AG04450 (cell line): ENCODE measurements around the gene NUB1. TPM values are rescaled to one million over a fixed set of nuclear protein-coding genes. Genes with fewer than 3 reads are reported as not detected.

Source experiments
- CTCF ChIA-PET: fragments of 300-600, 350-600 bp; formaldehyde crosslinking; extraction: SDS; loops from one replicate; lab custom pipeline; 2022; ENCODE audit warnings: antibody characterized with exemption, inconsistent platforms; lab: Charles Lee
- POLR2A ChIA-PET: fragments of 350-600 bp; formaldehyde crosslinking; extraction: SDS; loops from one replicate; lab custom pipeline; 2021; ENCODE audit warnings: antibody characterized with exemption, inconsistent platforms; lab: Yijun Ruan, JAX
- DNase-seq: peaks from one replicate; pipeline ENCODE4 v3.0.0-alpha.2; 2011; ENCODE audit warnings: low read depth, low spot score
- H3K27ac ChIP-seq: one replicate; pipeline ENCODE4 v1.5.1; 2012; ENCODE audit warnings: low read depth, low read length, control low read depth
- H3K27me3 ChIP-seq: one replicate; pipeline ENCODE4 v1.6.0; 2012; ENCODE audit warnings: low read length; ENCODE audit not compliant: control insufficient read depth, insufficient read depth
- H3K4me3 ChIP-seq: 2 replicates; pipeline ENCODE4 v1.5.1; 2011; ENCODE audit warnings: mild to moderate bottlenecking, low read depth, low read length, control low read depth
- H3K9me3 ChIP-seq: 2 replicates; pipeline ENCODE4 v1.5.1; 2012; ENCODE audit warnings: low read length; ENCODE audit not compliant: control insufficient read depth, insufficient read depth
- CTCF ChIP-seq: IDR thresholded peaks from 2 replicates; pipeline ENCODE4 v1.5.1; 2011; ENCODE audit warnings: low read depth, low read length, control low read depth, inconsistent platforms
- polyA plus RNA-seq: library from polyadenylated mRNA; depleted of rRNA; stranded (reverse); fragments of >200 nt; gene quantifications from 2 replicates; pipeline ENCODE4 v1.2.3, GENCODE V29; 2011

Gene NUB1
- polyA plus RNA-seq, 1 experiment = 64.1 TPM

GRCh38 chr7:151416941-151417315, 75.3 kb downstream of the NUB1 start:
- DNase-seq = no peak
- ChIA-PET CTCF (interaction anchor here (1.7 kb wide), 1 partner anchor 102 kb away, joined by 4 read pairs; no protein-coding TSS in a partner anchor), POLR2A (no interaction called here)
- no peak for TF ChIP-seq CTCF
- peaks cover 40% of the 10 kb centered on the region for H3K27me3 ChIP-seq
- H3K4me3 ChIP-seq = no peak overlapping the region
- peaks cover 11% of the 10 kb centered on the region for H3K9me3 ChIP-seq
- no peak overlapping the region for H3K27ac ChIP-seq

- DNase-seq = no peak
- POLR2A ChIA-PET = interaction anchor here (0.6 kb wide), 1 partner anchor 583 kb away, joined by 3 read pairs; no protein-coding TSS in a partner anchor
- CTCF ChIA-PET = interaction anchor here (1.0 kb wide), 1 partner anchor 52 kb away, joined by 3 read pairs; no protein-coding TSS in a partner anchor
These were observed 78.5 kb downstream of the NUB1 start for GRCh38 chr7:151420144-151420543.

GRCh38 chr7:151422212-151422611, 80.6 kb downstream of the NUB1 start:
- no peak for TF ChIP-seq CTCF

More at GRCh38 chr7:151420144-151420543, 78.5 kb downstream of the NUB1 start:
- Histone ChIP-seq H3K27me3 (peaks cover 26% of the 10 kb centered on the region), H3K27ac (no peak overlapping the region), H3K9me3 (peaks cover 13% of the 10 kb centered on the region), H3K4me3 (no peak overlapping the region)
- no peak for TF ChIP-seq CTCF

GRCh38 chr7:151423226-151423625, 81.6 kb downstream of the NUB1 start:
- no peak for DNase-seq
- TF ChIP-seq CTCF = no peak
- Histone ChIP-seq H3K27ac (no peak overlapping the region), H3K27me3 (peaks cover 12% of the 10 kb centered on the region), H3K9me3 (peaks cover 19% of the 10 kb centered on the region), H3K4me3 (no peak overlapping the region)
- ChIA-PET CTCF (no interaction called here), POLR2A (no interaction called here)

More at GRCh38 chr7:151422212-151422611, 80.6 kb downstream of the NUB1 start:
- H3K27me3 ChIP-seq = peaks cover 12% of the 10 kb centered on the region
- H3K4me3 ChIP-seq = no peak overlapping the region
- H3K9me3 ChIP-seq = peaks cover 13% of the 10 kb centered on the region
- CTCF ChIA-PET = no interaction called here
- H3K27ac ChIP-seq = no peak overlapping the region
- POLR2A ChIA-PET = no interaction called here
- no peak for DNase-seq

- CTCF ChIA-PET = interaction anchor here (0.7 kb wide), 1 partner anchor 335 kb away, joined by 3 read pairs; no protein-coding TSS in a partner anchor
These were observed 82.3 kb downstream of the NUB1 start for GRCh38 chr7:151423936-151424335.

More at GRCh38 chr7:151423936-151424335, 82.3 kb downstream of the NUB1 start:
- no peak overlapping the region for H3K27ac ChIP-seq
- no peak for DNase-seq
- H3K4me3 ChIP-seq = no peak overlapping the region
- POLR2A ChIA-PET = no interaction called here
- H3K27me3 ChIP-seq = peaks cover 12% of the 10 kb centered on the region
- no peak for TF ChIP-seq CTCF
- H3K9me3 ChIP-seq = peaks cover 19% of the 10 kb centered on the region
